Inferior parietal cortex (tissue), 1 donor: ENCODE measurements around the gene PIK3AP1.

ENCODE experiments used
- DNase-seq: peaks from one replicate; pipeline ENCODE4 v3.0.0-alpha.2; 2016; ENCODE audit errors: extremely low spot score

Gene PIK3AP1

DNA sequence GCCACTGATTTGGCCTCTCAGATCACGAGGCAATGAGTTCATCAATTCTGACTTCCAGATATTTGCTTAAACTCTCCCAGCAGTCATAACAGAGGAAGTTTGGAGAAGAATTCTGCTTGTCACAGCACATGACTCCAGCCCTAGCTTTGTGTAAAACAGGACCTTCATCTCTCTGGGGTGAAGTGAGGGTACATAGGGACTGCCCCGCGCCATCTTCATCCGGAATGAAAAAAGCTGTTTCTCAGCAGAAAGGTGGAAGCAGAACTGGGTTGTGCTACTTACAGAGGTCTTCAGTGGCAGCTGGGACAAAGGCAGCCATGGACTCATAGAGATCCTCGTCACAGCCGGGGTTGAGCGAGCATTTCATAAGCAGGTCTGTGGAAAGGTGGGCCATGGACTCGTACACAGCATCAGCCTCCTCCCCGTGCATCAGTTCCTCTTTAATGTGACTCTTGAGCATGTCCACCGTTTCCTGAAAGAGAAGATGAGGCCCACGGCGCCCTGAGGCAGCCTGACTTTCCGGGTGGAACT is 75.1 kb downstream of the PIK3AP1 start:
- DNase-seq = no peak

DNA sequence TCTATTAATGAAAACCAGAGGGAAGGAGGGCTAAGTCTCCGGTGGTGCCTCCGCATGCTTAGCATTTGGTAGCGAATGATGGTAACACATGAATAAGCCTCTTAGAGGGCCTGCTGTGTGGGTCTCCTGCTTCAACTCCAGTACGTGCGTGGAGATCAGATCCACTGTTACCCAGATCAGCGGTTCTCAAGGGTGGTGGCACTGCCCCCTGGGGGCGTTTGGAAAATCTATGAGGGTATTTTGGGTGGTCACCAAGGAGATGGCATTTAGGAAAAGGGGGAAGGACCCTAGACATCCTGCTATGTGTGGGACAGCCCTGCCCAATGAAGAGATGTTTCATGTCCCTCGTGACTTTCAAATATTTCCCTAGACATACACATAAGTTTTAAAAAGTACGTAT is 76.4 kb downstream of the PIK3AP1 start:
- no peak for DNase-seq

DNA sequence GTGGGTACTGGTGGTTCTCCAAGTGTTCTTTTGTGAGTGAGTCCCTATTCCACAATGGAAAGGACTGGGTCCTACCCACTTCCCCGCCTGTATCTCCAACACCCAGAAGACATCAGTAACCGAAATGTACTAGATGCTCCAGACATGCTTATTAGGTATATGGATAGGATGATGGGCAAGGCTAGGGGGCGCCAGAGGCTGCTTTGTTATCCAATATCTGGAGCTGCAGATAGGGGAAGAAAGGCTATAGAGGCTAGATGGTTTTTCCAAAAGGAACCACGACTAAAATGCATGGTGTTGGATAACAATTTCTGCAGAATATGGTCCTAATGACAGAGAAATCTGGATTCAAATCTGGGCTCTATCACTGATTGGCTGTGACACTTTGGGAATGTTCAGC is 77.3 kb downstream of the PIK3AP1 start:
- DNase-seq = peak; percentile 52

DNA sequence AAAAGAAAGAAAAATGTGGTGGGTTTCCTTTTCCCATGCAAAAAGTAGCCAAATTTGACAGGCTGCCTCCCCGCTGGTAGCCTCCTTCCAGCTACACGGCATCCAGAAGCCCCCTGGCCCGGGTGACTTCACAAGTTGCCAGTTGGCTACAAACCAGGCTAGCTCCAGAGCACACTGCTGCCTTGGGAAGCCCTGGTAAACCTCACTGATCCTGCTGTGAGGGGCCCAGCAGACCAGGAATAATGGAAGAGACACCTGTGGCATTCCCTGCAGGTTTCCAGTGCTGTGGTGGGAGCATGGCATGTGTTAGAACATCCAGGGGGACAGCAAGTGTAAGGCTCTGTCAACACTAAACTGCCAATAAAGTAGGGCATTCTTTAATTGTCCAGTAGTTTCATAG is 77.8 kb downstream of the PIK3AP1 start:
- DNase-seq = no peak

DNA sequence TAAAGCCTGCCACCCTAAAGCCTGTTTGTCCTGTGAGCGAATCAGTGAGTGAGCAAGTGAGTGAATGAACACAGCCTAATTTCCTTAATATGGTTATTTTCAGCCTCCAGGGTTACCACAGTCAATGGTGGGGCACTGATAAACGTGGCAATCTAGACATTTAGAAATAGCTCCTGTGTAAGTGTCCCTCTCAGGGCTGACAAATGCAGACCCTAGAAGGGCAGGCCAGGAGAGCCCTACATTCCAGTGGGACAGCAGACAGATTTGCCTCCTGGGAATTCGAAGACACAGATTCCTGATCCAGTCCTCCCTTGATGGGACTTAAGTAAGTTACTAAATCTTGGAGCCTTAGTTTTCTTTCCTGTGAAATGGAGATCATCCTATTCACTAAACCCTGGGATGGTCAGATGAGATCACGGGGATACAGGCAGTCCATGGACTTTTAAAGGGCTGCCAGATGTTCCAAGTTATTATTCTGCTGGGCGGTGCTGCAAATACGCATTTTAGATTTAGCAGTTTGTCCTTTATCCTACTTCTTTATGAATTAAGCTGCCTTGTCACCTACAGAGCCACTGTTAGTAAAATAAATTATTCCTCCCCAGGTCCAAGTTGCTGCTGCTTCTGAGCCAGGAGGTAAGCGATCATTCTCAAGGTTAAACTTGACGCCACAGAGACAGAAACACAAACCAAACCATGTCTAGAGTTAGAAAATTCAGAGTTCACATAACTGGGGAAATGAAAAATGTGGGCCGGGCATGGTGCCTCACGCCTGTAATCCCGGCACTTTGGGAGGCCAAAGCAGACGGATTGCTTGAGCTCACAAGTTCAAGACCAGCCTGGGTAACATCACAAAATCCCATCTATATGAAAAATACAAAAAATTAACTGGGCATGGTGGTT is 78.7 kb downstream of the PIK3AP1 start:
- no peak for DNase-seq

DNA sequence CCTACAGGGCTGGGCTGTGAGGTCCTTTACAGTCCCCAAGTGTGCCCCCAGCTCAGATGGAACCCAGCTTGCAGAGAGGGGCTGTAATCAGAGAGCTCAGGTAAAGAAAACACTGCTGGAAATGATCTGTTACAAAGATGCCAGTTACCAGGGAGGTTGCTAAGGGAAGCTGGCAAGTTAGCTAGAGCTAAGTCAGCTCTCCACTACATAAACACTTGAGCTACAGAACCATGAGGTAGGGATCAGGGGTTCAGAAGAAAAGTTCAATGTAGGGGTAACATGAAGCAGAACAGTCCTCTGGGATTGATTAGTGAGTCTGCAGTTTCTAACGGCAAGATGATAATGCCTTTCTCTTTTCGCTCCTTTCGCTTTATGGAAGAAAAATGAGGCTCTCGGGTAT is 80.4 kb downstream of the PIK3AP1 start:
- DNase-seq = no peak

DNA sequence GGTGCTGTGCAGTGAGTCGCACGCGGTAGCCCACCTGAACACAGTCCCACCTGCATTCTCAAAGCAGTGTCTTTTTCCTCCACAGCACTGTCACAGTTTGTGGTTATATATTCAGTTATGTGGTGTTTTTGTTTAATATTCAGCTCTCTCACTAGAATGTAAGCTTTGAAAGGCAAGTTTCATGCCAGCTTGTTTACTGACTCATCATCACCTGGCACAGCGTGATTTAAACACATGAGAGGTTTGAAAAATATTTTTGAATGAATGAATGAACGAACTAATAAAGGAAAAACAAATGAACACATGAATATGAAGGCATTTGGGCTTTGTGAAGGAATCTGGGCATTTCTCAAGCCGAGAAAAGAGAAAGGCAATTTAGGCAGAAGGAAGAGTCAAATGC is 81.6 kb downstream of the PIK3AP1 start:
- DNase-seq = no peak

DNA sequence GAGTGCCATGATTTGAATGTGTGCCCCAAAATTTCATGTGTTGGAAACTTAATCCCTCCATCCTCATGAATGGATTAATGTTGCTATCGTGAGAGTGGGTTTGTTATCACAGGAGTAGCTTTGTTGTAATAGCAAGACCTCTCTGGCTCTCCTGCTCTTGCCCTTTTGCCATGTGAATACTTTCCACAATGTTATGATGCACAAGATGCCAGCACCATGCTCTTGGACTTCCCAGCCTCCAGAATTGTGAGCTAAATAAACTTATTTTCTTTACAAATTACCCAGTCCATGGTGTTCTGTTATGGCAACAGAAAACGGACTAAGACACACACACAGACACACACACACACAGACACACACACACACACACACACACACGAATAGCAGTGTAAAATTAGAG is 82.2 kb downstream of the PIK3AP1 start:
- DNase-seq = no peak

DNA sequence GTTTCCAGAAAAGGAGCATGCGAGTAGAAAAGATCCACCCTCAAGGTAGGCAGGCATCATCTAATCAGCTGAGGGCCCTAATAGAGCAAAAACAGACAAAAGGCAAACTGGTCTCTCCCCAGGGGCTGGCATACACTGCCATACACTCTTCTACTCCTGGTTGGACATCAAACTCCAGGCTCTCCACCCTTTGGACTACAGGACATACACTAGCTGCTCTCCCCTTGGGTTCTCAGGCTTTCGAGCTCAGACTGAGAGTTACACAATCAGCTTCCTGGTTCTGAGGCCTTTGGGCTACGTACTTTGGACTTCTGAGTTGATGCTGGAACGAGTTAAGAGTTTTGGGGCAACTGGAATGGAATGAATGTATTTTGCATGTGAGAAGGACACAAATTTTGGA is 82.6 kb downstream of the PIK3AP1 start:
- DNase-seq = no peak

DNA sequence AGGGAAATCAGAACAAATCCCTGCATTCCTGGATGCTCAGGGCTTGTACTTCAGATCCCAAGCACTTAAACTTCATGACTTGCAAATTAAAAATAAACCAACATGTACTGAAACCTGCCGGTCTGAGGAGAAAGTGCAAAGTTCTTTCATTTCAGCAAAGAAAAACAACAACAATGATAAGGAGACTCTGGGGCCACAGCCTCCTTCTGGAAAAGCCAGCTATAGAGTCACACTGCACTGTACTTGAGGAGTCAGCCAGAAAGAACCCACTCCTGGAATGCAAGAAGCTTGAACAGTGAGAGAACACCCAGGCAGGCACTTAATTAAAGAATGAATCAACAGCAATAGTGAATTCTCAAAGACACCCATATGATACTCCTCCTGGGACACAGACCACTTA is 83.8 kb downstream of the PIK3AP1 start:
- no peak for DNase-seq

DNA sequence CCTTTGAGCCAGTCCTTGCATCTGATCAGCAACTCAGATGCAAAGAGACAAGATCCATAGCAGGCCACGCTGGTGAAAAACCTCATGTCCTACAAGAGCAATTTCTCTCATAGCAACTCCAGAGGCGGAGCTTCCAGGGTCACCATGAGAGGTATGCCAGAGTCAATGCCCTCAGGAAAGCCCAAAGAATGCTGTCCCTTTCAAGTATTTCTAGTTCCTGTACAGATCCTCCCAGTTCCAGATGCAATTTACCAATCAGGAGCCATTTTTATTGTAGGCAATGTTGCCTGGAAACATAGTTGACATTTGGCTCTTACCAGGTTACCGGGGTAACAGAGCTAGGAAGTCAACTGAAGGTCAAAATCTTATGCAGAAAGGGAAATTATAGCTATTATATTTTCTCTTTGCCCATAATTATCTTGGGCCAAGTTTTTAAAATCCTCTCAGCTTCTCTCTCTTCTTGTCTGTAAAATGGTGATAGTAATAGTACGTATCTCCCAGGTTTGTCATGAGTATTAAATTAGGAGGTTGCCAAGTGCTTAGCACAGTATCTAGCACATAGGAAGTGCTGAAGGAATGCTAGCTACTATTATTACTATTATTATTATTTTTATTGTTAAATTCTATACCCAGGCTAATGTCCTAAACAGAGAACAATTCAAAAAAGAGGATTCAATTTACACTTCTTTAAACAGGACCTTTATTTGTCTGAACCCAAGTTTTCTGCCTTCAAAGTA is 87.2 kb downstream of the PIK3AP1 start:
- DNase-seq = no peak

DNA sequence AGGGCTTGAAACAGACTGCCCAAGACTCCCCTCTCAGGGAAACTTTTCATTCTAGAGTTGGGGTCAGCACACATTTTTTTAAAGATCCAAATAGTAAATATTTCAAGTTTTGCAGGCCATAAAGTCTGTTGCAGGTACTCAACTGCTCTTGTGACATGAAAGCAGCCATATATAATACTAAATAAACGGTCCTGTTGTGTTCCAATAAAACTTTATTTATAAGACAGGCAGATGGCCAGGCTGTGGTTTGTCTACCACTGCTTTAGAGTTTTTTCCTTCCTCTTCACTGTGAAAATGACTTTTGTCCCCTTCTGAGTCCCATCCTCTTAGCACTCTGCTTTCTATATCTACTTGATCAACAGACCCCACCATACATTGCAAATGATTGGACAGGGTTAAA is 93.0 kb downstream of the PIK3AP1 start:
- DNase-seq = no peak

DNA sequence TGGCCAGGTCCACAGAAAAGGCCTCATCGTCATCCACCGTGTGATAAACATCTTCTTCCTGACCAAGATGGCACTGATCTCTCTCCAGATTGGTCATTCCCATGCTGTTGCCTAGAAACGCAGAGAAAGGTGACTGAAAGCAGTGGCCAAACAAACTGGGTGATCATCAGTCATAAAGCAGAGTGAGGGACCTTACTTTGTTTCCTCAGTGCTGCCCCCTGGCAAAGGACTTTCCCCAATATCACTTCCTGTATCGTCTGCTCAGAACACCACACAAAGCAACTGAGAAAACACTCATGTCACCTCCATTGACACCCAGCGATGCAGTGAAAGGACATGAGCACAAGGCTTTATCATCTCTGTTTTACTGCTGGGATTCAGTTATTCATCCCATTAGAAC is 93.5 kb downstream of the PIK3AP1 start:
- DNase-seq = no peak

DNA sequence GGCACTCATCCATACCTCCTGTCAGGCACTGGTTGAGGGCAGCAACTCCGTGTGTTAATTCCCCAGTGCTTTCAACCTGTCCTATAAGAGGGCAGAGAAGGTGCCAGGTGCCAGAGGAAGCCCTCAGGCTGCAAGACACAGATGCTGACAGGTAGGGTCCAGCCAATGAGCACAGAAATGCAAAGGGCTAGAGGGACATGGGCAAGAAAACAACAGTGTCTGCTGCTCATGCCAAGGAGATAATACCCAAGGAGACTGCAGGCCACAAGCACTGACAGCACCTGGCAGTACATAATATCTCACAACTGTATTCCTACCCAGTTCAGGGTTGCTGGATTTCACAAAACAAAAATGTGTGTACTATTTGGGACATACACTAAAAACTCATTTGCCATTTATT is 95.1 kb downstream of the PIK3AP1 start:
- no peak for DNase-seq

DNA sequence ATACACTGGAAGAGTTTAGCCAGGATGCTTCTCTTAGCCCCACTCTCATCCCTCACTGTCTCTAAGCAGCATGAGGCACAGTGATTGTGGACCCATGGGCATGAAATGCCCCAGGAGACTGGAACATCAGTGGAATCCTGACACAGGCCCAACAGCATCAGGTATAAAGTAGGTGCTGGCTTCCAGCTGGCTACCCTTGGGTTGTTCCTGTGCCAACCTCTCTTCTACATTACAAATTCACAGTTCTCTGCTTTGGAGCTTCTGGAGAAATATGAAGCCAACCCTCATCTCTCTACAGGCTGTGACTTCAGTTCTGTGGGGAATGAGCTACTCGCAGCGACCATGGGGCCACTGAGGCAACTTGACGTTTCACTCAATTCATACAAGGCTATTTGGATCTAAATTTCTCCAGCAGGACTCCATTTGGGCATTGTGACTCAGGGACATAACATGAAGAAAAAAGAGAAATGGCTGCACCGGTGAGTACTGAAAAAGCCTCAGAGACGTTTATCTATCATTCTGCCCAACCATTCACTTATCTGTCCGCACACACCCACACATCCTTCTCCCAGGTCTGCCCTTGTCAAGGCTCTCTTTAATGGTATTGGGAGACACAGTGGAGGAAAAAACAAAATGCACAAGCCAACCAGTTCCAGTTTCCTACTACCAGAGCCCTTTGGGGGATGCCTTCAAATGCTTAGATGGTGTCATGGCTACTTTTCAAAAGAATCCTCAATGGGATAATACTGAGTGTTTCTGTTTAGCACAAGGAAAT is 98.1 kb downstream of the PIK3AP1 start:
- no peak for DNase-seq

DNA sequence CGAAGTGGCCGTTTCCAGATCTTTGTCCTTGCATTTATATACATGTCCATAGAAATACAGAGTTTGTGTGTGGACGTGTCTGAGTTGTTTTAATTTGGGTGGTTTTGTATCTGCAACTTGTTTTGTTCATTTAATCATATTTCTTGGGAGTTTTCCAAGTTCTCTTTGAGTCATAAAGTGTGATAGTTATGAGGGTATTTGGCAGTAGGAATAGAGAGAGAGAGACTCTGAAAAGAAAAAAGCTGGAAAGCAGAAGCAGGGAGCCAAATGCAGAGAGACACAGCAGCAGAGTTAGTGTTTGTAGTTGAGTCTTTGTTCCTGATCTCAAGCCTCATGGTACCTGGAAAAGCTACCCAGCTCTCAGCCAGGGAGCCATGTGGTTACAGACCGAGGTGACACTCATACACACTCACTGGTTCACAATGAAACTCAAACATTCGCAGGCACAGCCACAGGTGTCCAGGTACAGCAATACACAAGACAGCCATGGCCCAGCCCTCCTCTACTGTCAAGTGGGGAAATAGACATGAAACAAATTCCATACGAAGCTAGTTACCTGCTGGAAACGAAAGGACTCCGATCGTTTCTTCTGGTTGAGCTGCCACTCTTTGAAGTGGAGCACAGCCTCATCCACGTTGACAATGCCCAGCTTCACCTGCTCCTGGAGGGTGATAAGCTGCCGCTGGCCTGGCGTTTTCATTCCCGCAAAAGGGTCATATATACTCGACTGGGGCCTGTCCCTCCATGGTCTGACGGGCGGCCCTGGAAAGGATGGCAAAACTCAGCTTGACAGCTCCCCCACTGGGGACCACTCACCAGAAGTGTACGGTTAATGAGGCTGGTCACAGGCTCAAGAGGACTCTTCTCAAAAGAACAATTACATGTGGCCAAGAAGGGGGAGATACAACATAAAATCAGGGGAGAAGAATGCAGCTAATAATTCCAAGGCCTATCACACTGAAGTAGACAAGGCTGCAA is 100.2 kb downstream of the PIK3AP1 start:
- DNase-seq = peak; percentile 20

DNA sequence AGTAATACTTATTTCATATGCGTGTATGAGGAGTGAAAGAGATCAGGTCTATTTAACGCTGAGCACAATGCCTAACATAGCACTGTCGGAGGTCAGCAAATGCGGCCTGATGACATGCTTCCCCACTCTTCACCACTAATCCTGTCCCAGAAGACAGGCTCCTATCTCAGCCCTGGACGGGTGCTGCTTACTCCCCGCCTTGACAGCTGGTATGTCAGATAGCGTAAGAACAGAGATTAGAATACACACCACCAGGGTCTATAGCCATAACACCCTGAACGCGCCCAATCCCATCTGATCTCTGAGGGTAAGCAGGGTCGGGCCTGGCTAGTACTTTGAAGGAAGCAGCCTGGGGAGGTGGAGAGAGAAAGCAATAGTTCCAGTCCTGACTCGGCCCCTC is 101.2 kb downstream of the PIK3AP1 start:
- peak; percentile 39 for DNase-seq

DNA sequence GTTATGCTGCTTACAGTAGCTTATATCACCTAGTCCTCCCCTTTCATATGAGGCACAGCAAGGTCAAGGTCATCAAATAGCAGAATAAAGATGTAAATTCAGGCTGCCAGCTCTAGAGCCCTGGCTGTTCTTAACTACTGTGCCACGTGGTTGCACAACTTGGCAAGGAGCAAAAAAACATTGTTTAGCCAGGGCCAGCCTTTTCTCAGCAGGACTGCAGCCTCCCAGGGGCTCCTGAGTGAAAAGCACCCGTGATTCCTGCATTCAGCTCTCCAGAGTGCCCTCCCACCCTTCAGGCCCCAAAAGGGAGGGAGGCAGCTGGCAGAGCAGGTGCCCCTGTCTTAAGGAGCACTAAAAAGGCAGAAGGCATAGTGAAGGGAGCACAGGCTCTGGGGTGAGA is 101.7 kb downstream of the PIK3AP1 start:
- peak; percentile 34 for DNase-seq

DNA sequence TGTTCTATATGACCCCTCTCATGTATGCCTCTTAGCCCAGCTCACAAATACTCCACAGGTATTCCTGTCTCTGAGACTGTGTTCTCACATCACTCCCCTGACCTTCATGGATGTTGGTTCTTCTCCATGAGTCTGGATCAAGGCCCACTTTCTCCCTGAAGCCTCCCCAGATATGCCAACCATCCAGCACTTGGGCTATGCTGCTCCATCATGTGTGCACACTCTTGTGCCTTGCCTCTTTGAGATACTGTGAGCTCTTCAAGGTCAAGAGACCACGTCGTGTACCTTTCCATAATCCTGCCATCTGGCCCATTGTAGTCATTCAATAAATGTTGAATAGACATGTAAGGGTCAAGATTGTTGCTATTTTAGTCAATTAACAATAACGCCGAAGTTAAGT is 103.4 kb downstream of the PIK3AP1 start:
- no peak for DNase-seq

DNA sequence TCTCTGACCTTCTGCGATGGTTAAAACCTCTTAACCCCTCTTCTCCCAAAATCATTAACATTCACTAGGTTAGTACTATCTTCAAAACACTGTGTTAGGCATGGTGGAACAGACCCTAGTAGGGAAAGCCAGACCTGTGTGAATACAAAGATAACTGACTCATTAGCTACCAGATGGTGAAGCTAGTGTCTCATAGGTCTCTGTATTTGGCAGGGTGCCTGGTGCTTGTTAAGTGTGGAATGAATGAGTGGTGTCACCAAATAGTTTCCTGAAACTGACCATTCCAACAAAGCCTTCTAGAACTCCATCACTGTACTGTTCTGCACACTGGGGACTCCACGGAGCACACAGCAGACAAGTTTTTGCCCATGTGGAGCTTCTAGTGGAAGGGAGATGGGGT is 105.8 kb downstream of the PIK3AP1 start:
- DNase-seq = no peak

DNA sequence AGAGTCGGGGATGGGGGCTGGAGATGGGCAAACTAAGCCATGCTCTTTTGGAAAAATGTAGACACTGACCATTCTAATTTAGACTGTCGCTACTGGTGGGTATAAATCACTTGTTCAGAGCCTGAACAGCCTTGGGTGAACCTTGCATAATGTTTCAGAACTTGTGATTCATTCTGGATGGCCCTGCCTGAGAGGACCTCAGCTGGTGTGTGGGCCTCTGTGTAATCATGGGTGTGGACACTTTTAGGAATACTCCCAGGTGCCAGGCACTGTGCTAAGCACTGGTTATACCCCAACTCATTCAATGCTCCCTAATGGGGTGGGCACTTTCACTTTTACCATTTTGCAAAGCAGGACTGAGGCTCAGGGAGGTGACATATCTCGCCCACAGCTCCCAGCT is 106.7 kb downstream of the PIK3AP1 start:
- DNase-seq = no peak
